Measurements from ENCODE around the gene PWWP2B.

DNA sequence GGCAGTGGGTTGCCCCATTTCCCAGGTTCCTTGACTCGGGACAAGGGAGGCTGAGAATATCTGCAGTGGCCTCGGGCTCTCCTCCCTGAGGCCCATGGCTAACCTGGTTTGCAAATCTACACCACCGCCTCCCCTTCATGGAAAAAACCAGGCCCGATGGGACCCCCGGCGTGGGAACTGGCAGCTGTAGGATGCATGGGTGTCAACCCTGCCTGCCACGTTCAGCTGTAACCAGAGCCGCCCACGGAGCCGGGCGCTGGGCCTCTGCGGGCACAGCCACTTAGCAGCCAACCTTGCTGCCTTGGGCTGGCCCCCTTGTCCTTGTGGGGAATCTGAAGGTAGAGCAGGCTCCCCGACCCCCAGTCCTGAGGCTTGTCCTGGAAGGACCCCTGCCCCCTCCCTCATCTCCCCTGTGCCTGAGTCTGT lies 1.6 kb downstream of the PWWP2B start:
- no peak for TF ChIP-seq POLR2A (IDR thresholded peaks at IDR 0.05)
- TF ChIP-seq CTCF (IDR thresholded peaks at IDR 0.05), result no peak
- no peak for TF ChIP-seq EP300 (IDR thresholded peaks at IDR 0.05)
- TF ChIP-seq POLR2AphosphoS5 (IDR thresholded peaks at IDR 0.05), result no peak

Data from sigmoid colon (tissue), 4 donors.